D721Med (cell line): ENCODE measurements around the gene LSP1.
A peak's percentile ranks its signal among the peaks of the same experiment; 100 is the strongest.

Experiments
- DNase-seq: peaks from one replicate; pipeline ENCODE4 v3.0.0; 2011; ENCODE audit warnings: low spot score; ENCODE audit not compliant: insufficient read length
- FAIRE-seq: peaks from 2 replicates; lab custom pipeline; 2011; peaks lifted over from hg19 to GRCh38; lab: Jason Lieb, UNC
- TF ChIP-seq, protein P1 (sequence below): IDR thresholded peaks from 2 replicates; pipeline ENCODE4 v1.5.1; 2012; ENCODE audit warnings: mild to moderate bottlenecking, control low read depth; ENCODE audit not compliant: insufficient read depth; ENCODE audit errors: missing control alignments

LSP1 gene

DNA sequence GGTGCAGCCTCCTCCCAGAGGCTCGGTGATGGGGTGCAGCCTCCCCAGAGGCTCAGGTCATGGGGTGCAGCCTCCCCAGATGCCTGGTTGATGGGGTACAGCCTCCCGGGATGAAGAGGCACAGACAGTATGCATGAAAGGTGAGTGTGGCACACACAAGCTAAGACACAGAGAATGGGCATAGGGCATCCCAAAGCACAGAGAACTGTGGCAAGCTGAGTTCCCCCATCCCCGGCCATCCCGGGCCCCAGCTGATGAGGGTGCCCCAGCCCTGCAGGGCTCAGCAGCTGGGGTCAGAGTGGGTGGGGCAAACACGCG is 22.9 kb upstream of the LSP1 start:
- TF ChIP-seq, protein P1, sequence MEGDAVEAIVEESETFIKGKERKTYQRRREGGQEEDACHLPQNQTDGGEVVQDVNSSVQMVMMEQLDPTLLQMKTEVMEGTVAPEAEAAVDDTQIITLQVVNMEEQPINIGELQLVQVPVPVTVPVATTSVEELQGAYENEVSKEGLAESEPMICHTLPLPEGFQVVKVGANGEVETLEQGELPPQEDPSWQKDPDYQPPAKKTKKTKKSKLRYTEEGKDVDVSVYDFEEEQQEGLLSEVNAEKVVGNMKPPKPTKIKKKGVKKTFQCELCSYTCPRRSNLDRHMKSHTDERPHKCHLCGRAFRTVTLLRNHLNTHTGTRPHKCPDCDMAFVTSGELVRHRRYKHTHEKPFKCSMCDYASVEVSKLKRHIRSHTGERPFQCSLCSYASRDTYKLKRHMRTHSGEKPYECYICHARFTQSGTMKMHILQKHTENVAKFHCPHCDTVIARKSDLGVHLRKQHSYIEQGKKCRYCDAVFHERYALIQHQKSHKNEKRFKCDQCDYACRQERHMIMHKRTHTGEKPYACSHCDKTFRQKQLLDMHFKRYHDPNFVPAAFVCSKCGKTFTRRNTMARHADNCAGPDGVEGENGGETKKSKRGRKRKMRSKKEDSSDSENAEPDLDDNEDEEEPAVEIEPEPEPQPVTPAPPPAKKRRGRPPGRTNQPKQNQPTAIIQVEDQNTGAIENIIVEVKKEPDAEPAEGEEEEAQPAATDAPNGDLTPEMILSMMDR, result no peak
- DNase-seq (no peak), FAIRE-seq (no peak)

DNA sequence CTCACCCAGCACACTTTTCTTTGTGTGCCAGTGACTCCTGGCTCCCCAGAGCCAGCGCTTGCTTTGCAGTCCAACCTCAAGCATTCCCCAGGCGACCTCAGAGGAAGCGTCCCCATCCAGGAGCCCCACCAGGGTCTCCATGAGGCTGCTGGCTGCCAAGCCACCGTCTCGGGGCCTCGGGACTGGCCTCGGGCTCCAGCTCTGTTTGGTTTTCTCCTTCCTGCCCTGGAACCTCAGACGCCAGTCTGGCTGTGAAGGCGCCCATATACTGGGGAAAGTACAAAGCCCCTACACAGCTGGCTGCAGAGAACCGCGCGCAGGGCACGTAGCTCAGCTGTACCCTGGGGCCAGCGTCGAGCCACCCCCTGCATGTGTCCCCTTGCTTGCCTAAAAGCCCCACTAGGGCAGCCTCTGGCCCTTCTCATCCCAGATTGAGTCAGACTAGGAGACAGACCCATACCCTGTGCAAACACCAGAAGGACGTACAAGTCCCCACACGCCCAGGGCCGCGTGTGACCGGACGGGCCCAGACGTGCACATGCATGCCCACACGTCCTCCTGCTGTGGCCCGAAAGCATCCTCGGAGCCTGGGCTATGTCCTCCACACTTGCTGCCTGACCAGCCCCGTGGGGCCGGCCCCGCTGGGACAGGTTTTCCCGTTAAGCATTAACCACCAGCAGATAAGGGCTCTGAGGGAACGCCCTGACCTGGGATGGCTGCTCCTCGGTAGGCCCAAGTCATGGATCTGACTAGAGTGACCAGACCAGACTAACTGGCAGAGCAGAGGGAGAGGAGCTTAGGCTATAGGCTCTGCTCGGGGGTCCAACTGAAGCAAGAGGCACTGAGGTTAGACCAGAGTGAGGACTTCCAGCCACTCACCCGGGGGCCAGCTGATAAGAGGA is 22.3 kb upstream of the LSP1 start:
- DNase-seq, result no peak
- TF ChIP-seq, protein P1, result no peak
- FAIRE-seq, result no peak

DNA sequence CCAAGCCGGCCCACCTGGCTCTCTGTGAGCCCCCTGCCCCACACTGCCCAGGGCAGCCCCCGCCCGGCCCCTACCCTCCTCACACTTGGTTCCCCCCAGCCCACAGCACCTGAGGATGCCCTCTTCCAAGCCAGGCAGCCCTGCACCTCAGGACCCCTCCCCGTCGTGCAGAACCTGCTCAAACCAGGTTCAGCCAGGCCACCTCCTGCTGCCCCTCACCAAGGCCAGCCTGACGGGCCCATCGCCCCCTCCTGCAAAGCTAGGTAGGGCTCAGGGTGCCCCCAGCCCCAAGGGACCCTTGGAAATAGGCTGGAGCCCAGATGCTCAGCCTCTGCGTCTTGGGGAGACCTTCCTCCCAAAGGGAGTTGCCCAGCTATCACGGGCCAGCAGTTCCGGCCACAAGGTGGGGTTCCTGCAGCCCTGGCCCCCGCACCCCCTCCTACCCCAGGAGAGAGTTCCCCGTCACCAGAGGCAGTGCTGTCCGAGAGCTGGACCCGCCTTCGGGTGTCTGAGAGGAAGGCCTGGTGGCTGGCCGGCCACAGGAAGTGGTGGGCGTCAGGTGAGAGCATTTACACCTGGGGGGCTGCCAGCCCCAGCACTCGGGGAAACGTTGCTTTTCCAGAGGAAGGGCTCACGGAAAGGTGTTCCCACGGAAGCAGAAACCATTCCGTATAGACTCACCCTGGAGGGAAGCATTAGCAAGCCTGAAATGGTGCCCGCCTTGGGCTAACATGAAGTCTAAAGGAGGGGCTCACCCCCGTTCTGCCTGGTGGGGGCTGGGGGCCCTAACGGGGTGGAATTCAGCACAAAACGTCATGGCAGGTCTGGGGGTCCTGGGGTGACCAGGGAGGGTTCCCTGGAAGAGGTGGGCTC is 21.3 kb upstream of the LSP1 start:
- FAIRE-seq (no peak), DNase-seq (no peak)
- TF ChIP-seq, protein P1, result no peak

DNA sequence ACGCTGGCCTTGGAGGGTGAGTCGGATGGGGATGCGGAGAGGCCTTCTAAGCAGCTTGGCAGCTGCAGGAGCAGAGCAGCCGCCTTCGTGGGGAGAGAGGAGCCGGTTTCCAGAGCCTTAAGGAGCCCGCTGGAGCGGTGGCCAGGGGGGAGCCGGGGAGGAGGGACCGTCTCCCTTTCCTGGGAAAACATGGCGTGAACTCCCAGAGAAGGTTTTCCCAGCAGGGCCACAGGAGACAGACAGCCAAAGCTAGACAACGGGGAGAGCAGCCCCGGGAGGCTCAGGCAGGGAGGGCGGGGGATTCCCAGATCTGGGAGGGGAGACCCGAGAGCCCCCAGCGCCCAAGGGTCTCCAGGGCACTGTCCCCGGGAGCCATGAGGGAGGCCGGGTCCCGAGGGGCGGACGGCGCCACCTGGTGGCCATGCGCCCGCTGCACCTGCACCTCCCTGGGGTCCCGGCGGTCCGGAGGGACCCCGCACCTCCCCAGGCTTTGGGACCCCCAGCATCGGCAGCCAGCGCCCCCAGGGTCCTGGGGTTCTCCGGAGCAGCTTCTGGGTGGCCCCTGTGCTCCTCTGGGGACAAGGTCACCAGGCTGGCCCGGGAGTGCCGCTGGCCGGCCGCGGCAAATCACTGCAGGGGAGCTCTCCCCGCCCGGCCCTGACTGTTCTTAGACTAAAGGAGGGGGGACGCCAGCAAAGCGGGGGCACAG is 20.5 kb upstream of the LSP1 start:
- DNase-seq, result peak; percentile 68
- FAIRE-seq, result no peak
- TF ChIP-seq, protein P1, result peak; percentile 61

DNA sequence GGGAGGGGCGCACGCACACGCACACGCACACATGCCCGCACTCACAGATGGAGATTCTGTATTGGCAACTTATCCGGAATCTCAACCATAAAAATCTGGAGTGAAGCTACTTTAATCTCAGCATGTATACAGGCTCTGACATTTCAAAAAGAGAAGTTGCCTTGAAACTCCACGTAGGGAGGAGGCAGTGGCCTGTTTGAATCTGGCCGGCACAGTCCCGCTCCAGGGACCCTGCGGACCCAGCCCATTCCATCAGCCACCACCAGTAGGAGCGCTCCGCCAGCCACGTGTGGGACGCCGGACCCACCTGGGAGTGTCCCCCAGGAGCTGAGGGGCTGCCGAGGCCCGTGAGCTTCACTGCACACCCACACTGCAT is 20.0 kb upstream of the LSP1 start:
- FAIRE-seq (no peak), DNase-seq (no peak)
- TF ChIP-seq, protein P1, result no peak

DNA sequence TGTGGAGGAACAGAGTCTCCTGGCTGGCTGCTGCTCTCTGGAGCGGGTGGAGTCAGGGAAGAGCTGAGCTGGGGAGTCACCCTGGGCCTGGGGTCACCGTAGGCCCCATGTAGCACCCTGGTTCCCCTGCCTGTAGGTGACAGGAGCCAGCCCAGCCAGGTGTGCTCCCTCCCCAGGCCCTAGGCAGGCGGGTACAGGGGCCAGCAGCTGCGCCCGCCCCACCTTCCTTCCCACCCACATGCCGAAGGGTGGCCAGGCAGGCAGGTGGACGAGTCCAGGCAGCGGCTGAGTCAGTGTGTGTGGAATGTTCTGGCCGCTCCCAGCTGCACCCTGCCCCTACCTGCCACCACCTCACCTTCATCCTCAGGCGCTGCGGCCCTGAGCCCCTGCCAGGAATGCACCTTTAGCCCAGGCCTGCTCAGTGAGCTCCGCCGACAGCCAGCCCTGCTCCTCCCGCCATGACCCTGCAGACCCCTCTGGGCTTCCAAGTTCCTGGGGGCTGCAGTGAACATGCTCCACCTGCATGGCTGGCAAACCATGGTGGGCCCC is 18.7 kb upstream of the LSP1 start:
- TF ChIP-seq, protein P1, result no peak
- FAIRE-seq (no peak), DNase-seq (no peak)
